PFSK-1 (cell line): ENCODE measurements around the gene NAALADL1.

Source experiments
- POLR2AphosphoS5 ChIP-seq: IDR thresholded peaks from 2 replicates; pipeline ENCODE4 v1.6.1; 2012; ENCODE audit warnings: low read depth, mild to moderate bottlenecking, control low read depth, low read length, moderate library complexity
- REST ChIP-seq, 2 experiments: IDR thresholded peaks; 2 replicates each; pipeline versions ENCODE4 v1.6.1 to v1.8.0; 2011 to 2012; ENCODE audit warnings: low read depth in 2 of 2, low read length in 2 of 2, control low read depth in 1 of 2, inconsistent platforms in 1 of 2, mild to moderate bottlenecking in 1 of 2, moderate library complexity in 1 of 2; ENCODE audit not compliant: insufficient read depth in 1 of 2
- SIN3A ChIP-seq: IDR thresholded peaks from 2 replicates; pipeline ENCODE4 v1.6.1; 2012; ENCODE audit warnings: mild to moderate bottlenecking, low read length, moderate library complexity, borderline replicate concordance; ENCODE audit not compliant: insufficient read depth
- TAF1 ChIP-seq: IDR thresholded peaks from 2 replicates; pipeline ENCODE4 v1.6.1; 2012; ENCODE audit warnings: low read length, control low read depth, borderline replicate concordance; ENCODE audit not compliant: insufficient read depth

GRCh38 chr11:65035579-65035978 lies 22.8 kb downstream of the NAALADL1 start:
- TF ChIP-seq POLR2AphosphoS5 (no peak), REST (IDR thresholded peaks at IDR 0.05; ENCODE audit: insufficient read depth in 1 of 2, low read depth in 2 of 2, low read length in 2 of 2) (no peak), SIN3A (no peak), TAF1 (no peak)
